GM12891 (cell line): ENCODE data around the gene UGDH.

ENCODE experiments used
- POLR2A ChIP-seq: IDR thresholded peaks from 2 replicates; pipeline ENCODE4 v1.6.1; 2011; ENCODE audit warnings: low read depth, low read length, control low read depth
- POLR2AphosphoS5 ChIP-seq: IDR thresholded peaks from 2 replicates; pipeline ENCODE4 v1.6.1; 2011; ENCODE audit warnings: low read depth, low read length, control low read depth
- SPI1 ChIP-seq: IDR thresholded peaks from 2 replicates; pipeline ENCODE4 v1.6.1; 2011; ENCODE audit warnings: low read depth, low read length, control low read depth

DNA sequence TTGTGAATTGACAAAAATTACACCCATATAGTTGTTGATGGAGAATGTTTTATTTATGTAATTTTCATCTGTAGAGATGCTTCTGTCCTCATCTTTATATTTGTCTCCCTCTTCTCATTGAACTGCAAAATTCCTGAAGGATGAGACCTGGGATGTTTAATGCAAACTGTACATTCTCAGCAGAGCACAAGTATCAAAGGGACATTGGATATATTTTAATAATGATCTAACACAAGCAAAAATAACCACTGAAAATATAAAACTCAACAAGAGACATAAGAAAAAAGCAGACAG lies 28.6 kb downstream of the UGDH start:
- no peak for TF ChIP-seq POLR2AphosphoS5
- TF ChIP-seq POLR2A, result no peak
- TF ChIP-seq SPI1, result no peak
